Kidney (tissue), 14 donors: Measurements from ENCODE around the gene C2CD4B. TPM values are rescaled to one million over a fixed set of nuclear protein-coding genes. Genes with fewer than 3 reads are reported as not detected.

Source experiments
- DNase-seq, 5 donors: peaks; one replicate each; pipeline ENCODE4 v3.0.0-alpha.2; 2013 to 2020
- FAIRE-seq: peaks from 2 replicates; lab custom pipeline; 2012; peaks lifted over from hg19 to GRCh38; lab: Jason Lieb, UNC
- H3K27ac ChIP-seq, 2 donors: one replicate each; pipeline ENCODE4 v1.7.0; 2013; ENCODE audit warnings: low read depth in 2 of 2, low read length in 2 of 2, inconsistent platforms in 1 of 2
- H3K27me3 ChIP-seq: one replicate; pipeline ENCODE4 v1.7.1; 2013; ENCODE audit warnings: low read length, inconsistent platforms; ENCODE audit not compliant: control insufficient read depth, insufficient read depth
- H3K36me3 ChIP-seq, 3 donors: one replicate each; pipeline versions ENCODE4 v1.7.0 to v1.7.1; 2013; ENCODE audit warnings: low read length in 3 of 3, control low read depth in 1 of 3, inconsistent platforms in 1 of 3; ENCODE audit not compliant: insufficient read depth in 3 of 3, control insufficient read depth in 2 of 3
- H3K4me1 ChIP-seq, 3 donors: one replicate each; pipeline versions ENCODE4 v1.7.0 to v1.7.1; 2013; ENCODE audit warnings: low read length in 3 of 3, inconsistent platforms in 1 of 3, low read depth in 1 of 3; ENCODE audit not compliant: control insufficient read depth in 2 of 3, insufficient read depth in 2 of 3
- H3K4me3 ChIP-seq, 3 donors: one replicate each; pipeline versions ENCODE4 v1.7.0 to v1.8.1; 2013; ENCODE audit warnings: low read length in 3 of 3, control low read depth in 1 of 3, inconsistent platforms in 1 of 3
- H3K9ac ChIP-seq, 3 donors: one replicate each; pipeline versions ENCODE4 v1.7.0 to v1.7.1; 2013; ENCODE audit warnings: low read length in 3 of 3, control low read depth in 1 of 3, inconsistent platforms in 1 of 3
- H3K9me3 ChIP-seq, 3 donors: one replicate each; pipeline versions ENCODE4 v1.7.0 to v1.7.1; 2013; ENCODE audit warnings: low read length in 3 of 3, control low read depth in 1 of 3, inconsistent platforms in 1 of 3; ENCODE audit not compliant: control insufficient read depth in 2 of 3, insufficient read depth in 1 of 3
- intact Hi-C: fragments of 100-400 bp; cut with DNase I; formaldehyde crosslinking; loops from one replicate; pipeline ENCODE4 v1.11.1; 2022
- polyA plus RNA-seq: library from polyadenylated mRNA; stranded (reverse); fragments of 350-450 nt; fragmentation: Illumina TruSeq; extraction: RNeasy Lipid Tissue Mini Kit (QIAGEN cat#74804); gene quantifications from one replicate; pipeline ENCODE4 v1.2.3, GENCODE V29; 2014; ENCODE audit warnings: low read depth, low replicate concordance; ENCODE audit not compliant: insufficient read depth
- total RNA-seq: library from RNA; stranded (reverse); fragmentation: NEBNext Ultra II Directional; extraction: Animal tissue kit (Norgen Biotek cat#: 25700); gene quantifications from one replicate; pipeline ENCODE4 v1.2.1, GENCODE V29; 2021
- TF ChIP-seq, protein P1 (sequence below): IDR thresholded peaks from 3 replicates; pipeline ENCODE4 v1.5.1; 2012; ENCODE audit warnings: mild to moderate bottlenecking, moderate library complexity, borderline replicate concordance; ENCODE audit not compliant: insufficient read depth; ENCODE audit errors: extremely low read depth
- donor health status: control.
- donor health status: control.
- donor health status: control.
- donor health status: control.
- donor health status: control.
- donor health status: DM: yes; HTN: yes; CAD: no.
- donor health status: Normal renal cell carcinoma (clear cell type).

C2CD4B gene
- total and polyA plus RNA-seq, 2 donors from 2014 or later = 0.26 to 4.2 TPM

DNA sequence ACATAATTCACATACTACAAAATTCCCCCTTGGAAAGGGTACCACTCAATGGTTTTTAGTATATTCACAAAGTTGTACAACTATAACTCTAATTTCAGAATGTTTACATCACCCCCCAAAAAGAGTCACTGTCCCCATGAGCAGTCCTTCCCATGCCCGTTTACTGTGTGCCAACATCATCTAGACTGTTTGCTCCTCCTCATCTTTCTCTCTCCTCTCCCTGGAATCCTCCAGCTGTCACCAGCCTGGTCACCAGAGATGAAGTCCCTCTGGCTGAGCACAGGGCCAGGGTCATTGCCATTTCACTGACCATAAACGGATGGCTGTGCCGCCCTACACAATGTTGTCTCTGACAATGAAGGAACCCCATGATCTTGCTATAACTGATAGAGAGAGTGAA lies 45.2 kb downstream of the C2CD4B start:
- Histone ChIP-seq H3K9ac (no peak overlapping the region), H3K27me3 (no peaks in the 10 kb centered on the region), H3K27ac (peak overlapping the region in 1 of 2 donors; percentile 49), H3K4me3 (no peak overlapping the region), H3K9me3 (no peaks in the 10 kb centered on the region), H3K4me1 (peaks cover 0 to 8% (median 2%) of the 10 kb centered on the region in 3 donors), H3K36me3 (no peaks in the 10 kb centered on the region)
- DNase-seq (no peak), FAIRE-seq (no peak)
- intact Hi-C loops = no loop called here
- TF ChIP-seq, protein P1, sequence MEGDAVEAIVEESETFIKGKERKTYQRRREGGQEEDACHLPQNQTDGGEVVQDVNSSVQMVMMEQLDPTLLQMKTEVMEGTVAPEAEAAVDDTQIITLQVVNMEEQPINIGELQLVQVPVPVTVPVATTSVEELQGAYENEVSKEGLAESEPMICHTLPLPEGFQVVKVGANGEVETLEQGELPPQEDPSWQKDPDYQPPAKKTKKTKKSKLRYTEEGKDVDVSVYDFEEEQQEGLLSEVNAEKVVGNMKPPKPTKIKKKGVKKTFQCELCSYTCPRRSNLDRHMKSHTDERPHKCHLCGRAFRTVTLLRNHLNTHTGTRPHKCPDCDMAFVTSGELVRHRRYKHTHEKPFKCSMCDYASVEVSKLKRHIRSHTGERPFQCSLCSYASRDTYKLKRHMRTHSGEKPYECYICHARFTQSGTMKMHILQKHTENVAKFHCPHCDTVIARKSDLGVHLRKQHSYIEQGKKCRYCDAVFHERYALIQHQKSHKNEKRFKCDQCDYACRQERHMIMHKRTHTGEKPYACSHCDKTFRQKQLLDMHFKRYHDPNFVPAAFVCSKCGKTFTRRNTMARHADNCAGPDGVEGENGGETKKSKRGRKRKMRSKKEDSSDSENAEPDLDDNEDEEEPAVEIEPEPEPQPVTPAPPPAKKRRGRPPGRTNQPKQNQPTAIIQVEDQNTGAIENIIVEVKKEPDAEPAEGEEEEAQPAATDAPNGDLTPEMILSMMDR = no peak

DNA sequence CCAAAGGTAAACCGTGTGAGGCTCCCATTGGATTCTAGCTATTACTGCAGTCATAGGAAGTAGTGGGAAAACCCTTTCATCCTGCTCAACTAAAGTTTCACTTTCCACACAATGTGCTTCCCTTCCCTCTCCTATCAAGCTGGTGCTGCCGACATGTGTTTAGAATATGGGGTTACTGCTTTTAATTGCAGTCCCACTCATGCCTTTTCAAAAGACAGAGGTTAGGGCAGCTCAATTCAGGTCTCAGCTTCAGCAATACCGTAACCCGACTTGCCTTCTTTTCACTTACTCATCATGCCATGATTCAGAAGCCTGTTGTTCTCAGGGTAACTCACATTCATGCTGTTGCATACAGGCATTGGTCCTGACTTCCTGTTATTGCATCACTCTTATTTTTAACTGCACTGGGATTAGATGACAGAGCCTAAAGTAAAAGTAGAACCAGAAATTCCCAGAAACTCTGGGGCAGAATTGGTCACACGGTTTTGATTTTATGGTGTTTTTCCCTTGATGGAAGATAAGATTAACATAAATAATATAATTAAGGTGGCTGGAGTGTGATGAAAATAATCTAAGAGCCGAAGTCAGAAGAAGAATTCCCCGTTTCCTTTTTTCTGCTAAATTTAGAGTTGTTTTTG lies 45.7 kb downstream of the C2CD4B start:
- Histone ChIP-seq H3K9me3 (no peaks in the 10 kb centered on the region), H3K4me3 (peak overlapping the region in 2 of 3 donors; percentile 32 to 36), H3K27me3 (no peaks in the 10 kb centered on the region), H3K9ac (no peak overlapping the region), H3K36me3 (no peaks in the 10 kb centered on the region), H3K4me1 (peaks cover 0 to 8% (median 2%) of the 10 kb centered on the region in 3 donors), H3K27ac (peak overlapping the region; percentile 7 to 86)
- intact Hi-C loops = no loop called here
- DNase-seq = peak in 2 of 5 donors; percentile 49 to 63
- TF ChIP-seq, protein P1 = no peak
- peak; percentile 70 for FAIRE-seq

DNA sequence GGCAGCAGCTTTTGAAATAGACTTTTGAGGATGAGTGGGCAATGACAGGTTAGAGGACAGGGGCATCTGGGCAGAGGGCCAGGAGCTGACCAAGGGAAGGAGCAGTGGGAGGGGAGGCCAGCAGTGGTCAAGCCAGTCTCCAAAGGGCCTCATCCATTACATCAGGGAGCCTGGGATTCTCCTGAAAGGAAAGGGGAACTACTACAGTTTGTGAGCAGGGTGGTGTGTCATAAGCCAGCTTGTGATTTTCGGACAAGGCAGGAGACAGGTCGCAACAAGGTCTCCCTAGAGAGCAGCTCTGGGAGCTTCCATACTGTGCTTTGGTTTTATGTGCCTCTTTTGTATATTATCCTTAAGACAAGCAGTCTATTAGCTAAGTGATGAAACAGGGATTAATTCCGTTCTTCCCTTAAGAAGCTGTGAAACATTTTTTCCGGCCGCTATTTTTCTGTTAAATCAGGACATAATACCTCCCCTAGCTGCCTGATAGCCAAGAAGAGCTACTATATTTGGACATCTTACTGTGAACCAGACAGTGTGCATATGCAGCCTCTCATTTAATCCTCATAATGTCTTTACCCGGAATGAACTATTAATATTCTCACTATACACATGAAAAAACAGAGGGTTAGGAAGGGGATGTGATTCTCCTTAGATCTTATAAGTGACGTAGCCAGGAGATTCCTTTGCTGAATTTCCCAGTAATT lies 46.4 kb downstream of the C2CD4B start:
- intact Hi-C loops = no loop called here
- H3K4me3 ChIP-seq = peak overlapping the region in 1 of 3 donors; percentile 32
- DNase-seq (no peak), FAIRE-seq (no peak)
- H3K27me3 ChIP-seq = no peaks in the 10 kb centered on the region
- H3K36me3 ChIP-seq = no peaks in the 10 kb centered on the region
- H3K9ac ChIP-seq = no peak overlapping the region
- peaks cover 0 to 8% (median 0%) of the 10 kb centered on the region in 3 donors for H3K4me1 ChIP-seq
- H3K9me3 ChIP-seq = no peaks in the 10 kb centered on the region
- TF ChIP-seq, protein P1 = no peak
- H3K27ac ChIP-seq = peak overlapping the region; percentile 7 to 86
